ENCODE measurements around the gene MGAT4C. TPM values are rescaled to one million over a fixed set of nuclear protein-coding genes. Genes with fewer than 3 reads are reported as not detected.

MGAT4C gene
- total RNA-seq, 1 experiment from 2014 or later = not detected

DNA sequence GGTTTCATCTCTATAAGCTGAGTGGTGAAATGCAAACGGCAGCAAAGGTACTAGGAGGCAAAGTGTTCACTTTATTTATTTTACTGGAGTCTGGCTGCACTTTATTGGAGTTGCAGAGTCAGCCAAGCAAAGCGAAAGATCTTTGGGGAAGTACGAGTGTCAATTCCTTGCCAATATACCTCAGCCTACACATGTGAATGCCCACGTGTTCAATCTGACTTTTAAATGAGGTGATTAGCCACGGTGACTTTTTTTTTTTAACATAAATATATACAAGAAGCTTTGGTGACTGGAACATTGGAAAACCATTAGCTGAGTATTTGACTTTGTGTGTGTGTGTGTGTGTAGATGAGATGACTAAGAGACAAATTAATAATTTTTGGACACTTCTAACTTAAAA is 203.3 kb downstream of the MGAT4C start:
- TF ChIP-seq CTCF (conservative IDR thresholded peaks at IDR 0.05) (no peak), EZH2 (IDR thresholded peaks at IDR 0.05; ENCODE audit: low read depth) (no peak)
- ChIA-PET POLR2A (ENCODE audit: unreplicated experiment) (no interaction called here), CTCF (no interaction called here)
- BruUV-seq (replicated peaks) = no TSS peak
- Histone ChIP-seq H3K27me3 (ENCODE audit: insufficient read depth, low read depth) (no peaks in the 10 kb centered on the region), H4K20me1 (ENCODE audit: insufficient read depth) (no peaks in the 10 kb centered on the region), H3K79me2 (ENCODE audit: low read depth) (no peaks in the 10 kb centered on the region), H3K4me3 (no peak overlapping the region), H3K27ac (no peak overlapping the region), H3K9me3 (ENCODE audit: insufficient read depth, low read depth) (no peaks in the 10 kb centered on the region), H3K4me1 (replicated peaks; ENCODE audit: insufficient read depth) (no peaks in the 10 kb centered on the region), H3K36me3 (ENCODE audit: low read depth) (no peaks in the 10 kb centered on the region), H3F3A (ENCODE audit: insufficient read depth, low read depth) (no peaks in the 10 kb centered on the region), H3K4me2 (no peak overlapping the region), H2AFZ (no peak overlapping the region), H3K9me2 (ENCODE audit: insufficient read depth) (peaks cover 4% of the 10 kb centered on the region; the same call in 1 of the 2 replicates)
- DNase-seq = no peak
- intact Hi-C loops (cut with micrococcal nuclease; ENCODE audit: unreplicated experiment) = no loop called here

DNA sequence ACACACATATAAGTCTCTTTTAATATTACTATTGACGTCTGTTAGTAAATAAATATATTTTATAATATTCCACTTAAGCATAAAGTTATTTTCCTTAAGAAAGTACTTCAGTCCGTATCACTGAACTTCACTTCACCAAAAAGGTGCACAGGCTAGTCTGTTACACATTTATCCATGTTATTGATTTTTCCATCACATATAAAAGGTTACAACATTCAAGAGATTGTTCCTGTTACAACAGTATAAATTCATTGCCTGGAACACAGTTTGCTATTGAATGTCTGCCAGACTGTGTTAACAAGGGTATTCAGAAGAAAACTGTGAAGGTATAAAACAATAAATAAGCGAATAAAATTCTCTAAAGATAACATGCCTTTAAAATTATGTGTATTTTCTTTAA is 206.2 kb downstream of the MGAT4C start:
- Histone ChIP-seq H3K27me3 (ENCODE audit: insufficient read depth, low read depth) (no peaks in the 10 kb centered on the region), H3K27ac (no peak overlapping the region), H3K4me1 (replicated peaks; ENCODE audit: insufficient read depth) (no peaks in the 10 kb centered on the region), H3F3A (ENCODE audit: insufficient read depth, low read depth) (no peaks in the 10 kb centered on the region), H3K36me3 (ENCODE audit: low read depth) (no peaks in the 10 kb centered on the region), H3K4me2 (no peak overlapping the region), H3K9me3 (ENCODE audit: insufficient read depth, low read depth) (no peaks in the 10 kb centered on the region), H3K79me2 (ENCODE audit: low read depth) (no peaks in the 10 kb centered on the region), H3K4me3 (no peak overlapping the region), H3K9me2 (ENCODE audit: insufficient read depth) (peaks cover 4% of the 10 kb centered on the region; the same call in 1 of the 2 replicates), H2AFZ (no peak overlapping the region), H4K20me1 (ENCODE audit: insufficient read depth) (no peaks in the 10 kb centered on the region)
- CTCF ChIA-PET = no interaction called here
- no peak for DNase-seq
- TF ChIP-seq CTCF (conservative IDR thresholded peaks at IDR 0.05) = no peak
- TF ChIP-seq EZH2 (IDR thresholded peaks at IDR 0.05; ENCODE audit: low read depth) = no peak
- POLR2A ChIA-PET (ENCODE audit: unreplicated experiment) = no interaction called here
- intact Hi-C loops (cut with micrococcal nuclease; ENCODE audit: unreplicated experiment) = no loop called here
- no TSS peak for BruUV-seq (replicated peaks)

DNA sequence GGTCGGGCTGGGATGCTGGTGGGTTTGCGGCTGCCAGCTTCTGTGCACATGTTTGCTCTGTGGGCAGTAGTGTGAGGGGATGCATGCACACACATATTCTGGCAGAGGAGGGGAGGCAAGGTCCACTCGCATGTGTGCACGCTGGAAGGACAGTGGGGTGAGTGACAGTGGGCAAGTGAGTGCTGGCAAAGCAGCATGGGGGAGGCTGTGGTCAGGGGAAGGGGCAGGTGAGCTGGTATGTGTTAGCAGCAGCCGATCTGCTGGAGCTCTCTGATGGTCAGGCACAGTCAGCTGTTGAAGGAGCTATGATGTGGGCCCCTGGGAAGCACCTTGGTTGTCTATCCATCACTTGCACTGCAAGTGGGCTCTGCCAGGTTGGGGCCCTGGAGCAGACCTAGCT is 211.8 kb downstream of the MGAT4C start:
- no peak for DNase-seq
- intact Hi-C loops (cut with micrococcal nuclease; ENCODE audit: unreplicated experiment) = no loop called here
- Histone ChIP-seq H3K4me3 (no peak overlapping the region), H3K36me3 (ENCODE audit: low read depth) (no peaks in the 10 kb centered on the region), H3K27ac (no peak overlapping the region), H4K20me1 (ENCODE audit: insufficient read depth) (no peaks in the 10 kb centered on the region), H3K4me2 (no peak overlapping the region), H3K9me2 (ENCODE audit: insufficient read depth) (no peaks in the 10 kb centered on the region), H3K27me3 (ENCODE audit: insufficient read depth, low read depth) (no peaks in the 10 kb centered on the region), H3K79me2 (ENCODE audit: low read depth) (no peaks in the 10 kb centered on the region), H3K4me1 (replicated peaks; ENCODE audit: insufficient read depth) (no peaks in the 10 kb centered on the region), H3F3A (ENCODE audit: insufficient read depth, low read depth) (no peaks in the 10 kb centered on the region), H2AFZ (no peak overlapping the region), H3K9me3 (ENCODE audit: insufficient read depth, low read depth) (no peaks in the 10 kb centered on the region)
- TF ChIP-seq EZH2 (IDR thresholded peaks at IDR 0.05; ENCODE audit: low read depth) (no peak), CTCF (conservative IDR thresholded peaks at IDR 0.05) (no peak)
- POLR2A ChIA-PET (ENCODE audit: unreplicated experiment) = no interaction called here
- BruUV-seq (replicated peaks) = no TSS peak
- CTCF ChIA-PET = no interaction called here

Data from PC-9 (cell line).